Hematopoietic multipotent progenitor cell (in vitro differentiated cells): ENCODE results near the gene ATG3. TPM values are rescaled to one million over a fixed set of nuclear protein-coding genes. Genes with fewer than 3 reads are reported as not detected.
"Not testable (repeated sequence)": the region's sequence is repeated elsewhere in the genome, so short reads cannot be mapped to it uniquely, and the experiment has no call there.

Source experiments
- DNase-seq, 3 donors: peaks; one replicate each; pipeline ENCODE4 v3.0.0-alpha.2; 2011 to 2015; ENCODE audit warnings: low read depth in 2 of 3, low spot score in 2 of 3
- total RNA-seq: library from RNA; depleted of rRNA; stranded (reverse); fragments of >200 nt; gene quantifications from one replicate; pipeline ENCODE4 v1.2.3, GENCODE V29; 2012

The ATG3 gene
- total RNA-seq, 1 donor, result 46.0 TPM

- not testable (repeated sequence) for DNase-seq
Observed at GRCh38 chr3:112564247-112564939, 2.6 kb upstream of the ATG3 start.

DNA sequence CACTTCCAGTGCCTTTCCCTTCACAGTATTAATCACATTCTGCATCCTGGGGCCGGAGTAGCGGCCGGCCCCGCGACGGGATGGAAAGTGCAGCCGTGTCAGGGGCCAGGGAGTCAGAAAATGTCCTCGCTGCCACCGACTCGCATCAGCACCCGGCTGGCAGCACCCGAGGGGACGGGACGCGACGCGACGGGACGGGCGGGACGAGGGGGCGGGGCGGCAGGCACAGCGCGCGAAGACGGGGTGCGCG, 353 bp downstream of the ATG3 start:
- DNase-seq, result no peak

- peak; percentile 5 to 93 (median 84) for DNase-seq
Observed at GRCh38 chr3:112560721-112561483, 860 bp downstream of the ATG3 start.

GRCh38 chr3:112560307-112560706, 1.5 kb downstream of the ATG3 start:
- peak in 1 of 3 donors; percentile 22 for DNase-seq

DNA sequence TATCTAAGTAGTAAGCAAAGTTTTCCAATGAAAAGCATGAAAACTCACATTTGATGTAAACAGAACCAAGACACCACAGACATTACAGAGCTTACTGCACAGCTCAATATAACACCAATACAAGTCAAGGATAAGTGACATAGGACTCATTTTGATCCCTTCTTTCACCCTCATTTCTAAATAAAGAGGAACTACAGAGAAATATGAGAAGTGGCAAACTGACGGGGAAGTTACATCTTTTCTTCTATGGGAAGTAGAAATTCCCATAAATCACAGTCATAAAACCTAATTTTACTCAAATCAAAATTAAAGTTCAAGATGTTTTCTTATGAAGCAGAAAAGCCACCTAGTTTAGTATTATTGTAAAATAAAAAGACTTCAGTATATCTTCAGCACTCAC, 3.8 kb downstream of the ATG3 start:
- DNase-seq, result peak in 1 of 3 donors; percentile 31

- no peak for DNase-seq
Observed at GRCh38 chr3:112555535-112556170, 6.1 kb downstream of the ATG3 start.

DNA sequence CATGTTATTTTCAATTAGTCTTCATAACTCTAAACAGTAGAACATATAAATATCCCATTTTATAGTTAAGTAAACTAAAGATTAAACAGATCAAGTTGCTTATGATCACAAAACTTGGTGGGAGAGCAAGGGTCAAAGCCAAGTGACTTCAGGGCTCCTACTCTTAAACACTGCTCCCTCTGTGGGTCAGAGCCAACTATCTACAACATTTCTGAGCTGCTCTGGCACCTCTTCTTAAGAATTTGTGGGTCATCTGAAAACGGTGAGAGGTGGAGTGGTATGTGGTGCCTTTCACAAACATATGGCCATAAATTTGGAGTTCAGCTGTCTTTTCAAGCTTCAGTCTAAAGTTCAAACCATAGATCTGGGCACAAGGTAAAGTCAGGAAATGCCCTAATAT, 10.9 kb downstream of the ATG3 start:
- no peak for DNase-seq

GRCh38 chr3:112546216-112546759, 15.5 kb downstream of the ATG3 start:
- no peak for DNase-seq

GRCh38 chr3:112539825-112540650, 21.7 kb downstream of the ATG3 start:
- DNase-seq, result no peak

- DNase-seq, result peak in 2 of 3 donors; percentile 33 to 71
Observed at GRCh38 chr3:112531358-112531781, 30.4 kb downstream of the ATG3 start.

DNA sequence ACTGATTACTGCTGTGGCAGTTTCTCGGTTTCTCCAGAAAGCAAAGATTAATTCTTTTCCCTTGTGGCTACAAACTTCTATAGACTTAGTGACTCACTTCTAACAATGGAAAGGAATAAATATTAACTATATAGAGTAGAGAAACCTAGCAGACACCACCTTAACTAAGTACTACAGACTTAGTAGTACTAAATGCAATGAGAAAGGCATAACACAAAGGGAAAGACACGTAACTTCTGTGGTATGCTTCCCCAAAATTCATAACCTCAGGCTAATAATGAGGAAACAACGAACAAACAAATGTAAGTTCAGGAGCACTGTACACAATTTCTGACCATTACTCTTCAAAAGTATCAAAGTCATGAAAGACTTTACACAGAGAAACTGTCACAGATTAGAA, 31.2 kb downstream of the ATG3 start:
- no peak for DNase-seq

GRCh38 chr3:112524127-112524526, 37.6 kb downstream of the ATG3 start:
- not testable (repeated sequence) for DNase-seq

DNA sequence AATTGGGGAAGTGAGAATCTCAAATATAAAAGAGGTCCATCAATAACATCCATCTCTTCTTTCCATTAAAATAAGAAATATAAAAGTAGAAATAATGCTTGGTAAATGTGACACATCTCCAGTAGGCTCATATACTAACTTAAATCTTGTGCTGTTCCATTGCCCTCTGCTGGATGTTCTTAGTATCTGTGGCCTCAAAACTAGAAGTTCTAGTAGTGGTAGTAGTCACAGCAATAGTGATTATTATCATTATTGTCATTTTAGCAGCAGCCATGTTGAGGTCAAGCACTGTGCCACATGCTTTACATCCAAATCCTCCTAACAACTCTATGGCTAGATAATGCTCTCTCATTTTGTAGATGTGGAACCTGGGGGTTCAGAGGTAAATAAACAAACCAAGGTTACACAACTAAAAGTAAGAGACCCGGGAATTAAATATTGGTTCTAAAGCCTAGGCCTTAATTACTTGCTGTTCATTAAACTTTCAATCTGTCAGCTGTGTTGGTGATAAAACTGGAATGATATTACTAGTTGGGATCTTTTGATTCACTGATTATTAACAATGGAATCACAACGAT, 42.2 kb downstream of the ATG3 start:
- peak in 2 of 3 donors; percentile 59 to 85 for DNase-seq

GRCh38 chr3:112518970-112519369, 42.8 kb downstream of the ATG3 start:
- DNase-seq, result peak in 1 of 3 donors; percentile 25

- DNase-seq, result no peak
Observed at GRCh38 chr3:112514527-112515128, 47.1 kb downstream of the ATG3 start.

DNA sequence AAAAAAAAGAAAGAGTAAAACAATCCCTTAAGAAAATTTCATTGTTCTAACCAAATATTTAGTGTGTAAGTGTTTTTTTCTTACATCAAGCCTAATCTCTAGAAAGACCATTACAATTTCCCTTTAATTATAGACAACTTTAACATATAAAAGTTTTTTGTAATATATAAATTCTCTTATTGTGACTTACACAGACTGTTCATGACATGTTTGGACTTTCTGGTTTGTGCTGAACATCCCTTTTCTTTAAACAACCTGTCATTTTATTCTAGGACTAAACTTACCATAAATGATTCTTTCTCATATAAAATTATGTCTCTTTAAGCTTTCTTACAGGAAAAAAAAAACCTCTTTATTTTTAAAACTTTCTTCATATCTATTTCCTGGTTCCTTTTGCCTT, 49.4 kb downstream of the ATG3 start:
- no peak for DNase-seq

DNA sequence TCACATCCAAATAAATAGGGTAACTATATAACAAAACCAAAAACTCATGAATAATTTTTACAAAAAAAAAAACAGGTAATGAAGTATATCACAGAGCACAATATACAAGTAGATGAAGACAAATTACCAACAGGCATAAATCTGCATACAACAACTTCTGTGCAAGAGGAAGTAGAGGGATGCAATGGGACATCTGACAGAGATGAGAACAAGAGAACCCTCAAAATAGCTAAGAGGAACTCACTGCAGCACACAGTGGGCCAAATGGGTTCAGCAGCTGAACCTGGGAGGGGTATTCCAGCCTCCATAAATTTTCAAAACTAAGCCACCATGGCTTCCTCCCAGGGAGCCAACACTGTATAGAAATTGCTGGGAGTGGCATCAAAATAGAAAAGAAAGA, 52.9 kb downstream of the ATG3 start:
- no peak for DNase-seq

GRCh38 chr3:112508261-112508660, 53.5 kb downstream of the ATG3 start:
- DNase-seq, result no peak

DNA sequence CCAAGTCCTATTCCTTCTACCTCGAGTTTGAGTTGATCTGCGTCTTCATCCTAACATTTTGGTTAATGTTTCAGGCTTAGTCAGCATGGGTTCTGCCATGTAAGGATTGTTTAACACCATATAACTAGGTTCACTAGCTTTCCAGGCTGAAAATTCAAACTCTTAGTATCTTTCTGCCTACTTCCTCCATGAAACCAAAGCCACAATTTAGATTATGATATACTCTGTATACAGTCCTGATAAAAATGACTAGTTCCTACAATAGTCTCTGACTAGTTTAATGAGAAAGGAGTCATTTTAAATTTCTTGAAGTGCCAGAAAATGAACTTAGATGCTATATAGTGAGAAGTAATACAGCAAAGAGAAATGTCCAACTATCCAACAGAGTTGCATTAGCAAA, 55.9 kb downstream of the ATG3 start:
- peak in 1 of 3 donors; percentile 4 for DNase-seq

- DNase-seq, result no peak
Observed at GRCh38 chr3:112504123-112504522, 57.6 kb downstream of the ATG3 start.
